MCF 10A (cell line): ENCODE results near the gene AIG1. TPM values are rescaled to one million over a fixed set of nuclear protein-coding genes. Genes with fewer than 3 reads are reported as not detected.

ENCODE experiments used
- BruUV-seq: library from RNA; stranded (reverse); fragments of 400-500 nt; replicated peaks from 2 replicates; lab custom pipeline; 2021; lab: Mats Ljungman, UMichigan
- CTCF ChIA-PET: fragments of 300-600 bp; sonication (Branson Sonifier 250); formaldehyde crosslinking; extraction: SDS; loops from one replicate; lab custom pipeline; 2021; ENCODE audit warnings: antibody characterized with exemption, inconsistent platforms; lab: Yijun Ruan, JAX
- POLR2A ChIA-PET: fragments of 300-600, 350-650 bp; sonication (Branson Sonifier 250); formaldehyde crosslinking; extraction: SDS; loops from one replicate; lab custom pipeline; 2020; ENCODE audit warnings: antibody characterized with exemption, inconsistent platforms; lab: Yijun Ruan, JAX
- DNase-seq: peaks from one replicate; pipeline ENCODE4 v3.0.0-alpha.2; 2018; ENCODE audit not compliant: unreplicated experiment
- H3K27ac Mint-ChIP-seq: one replicate; pipeline ENCODE4 v1.8.0; 2022; ENCODE audit warnings: mild to moderate bottlenecking, low read depth, mixed read lengths; ENCODE audit not compliant: unreplicated experiment
- H3K27me3 Mint-ChIP-seq: one replicate; pipeline ENCODE4 v1.8.0; 2022; ENCODE audit warnings: mixed read lengths; ENCODE audit not compliant: insufficient read depth, unreplicated experiment
- H3K36me3 Mint-ChIP-seq: one replicate; pipeline ENCODE4 v1.8.0; 2022; ENCODE audit warnings: mild to moderate bottlenecking, moderate library complexity, mixed read lengths; ENCODE audit not compliant: insufficient read depth, unreplicated experiment
- H3K4me1 Mint-ChIP-seq: one replicate; pipeline ENCODE4 v1.8.0; 2022; ENCODE audit warnings: mixed read lengths; ENCODE audit not compliant: insufficient read depth, unreplicated experiment
- H3K4me3 Mint-ChIP-seq: one replicate; pipeline ENCODE4 v1.8.0; 2022; ENCODE audit warnings: mild to moderate bottlenecking, moderate library complexity, mixed read lengths; ENCODE audit not compliant: unreplicated experiment
- H3K9me3 Mint-ChIP-seq: one replicate; pipeline ENCODE4 v1.8.0; 2022; ENCODE audit warnings: mixed read lengths; ENCODE audit not compliant: unreplicated experiment
- CTCF ChIP-seq: fragments of 200-600 bp; IDR thresholded peaks from one replicate; pipeline ENCODE4 v1.8.0; 2022; ENCODE audit warnings: antibody characterized with exemption, mild to moderate bottlenecking; ENCODE audit not compliant: unreplicated experiment
- intact Hi-C: fragments of 100-400 bp; cut with micrococcal nuclease; formaldehyde crosslinking; loops from 2 replicates; pipeline ENCODE4 v1.14.1; 2022
- total RNA-seq: library from RNA; stranded (reverse); gene quantifications from 2 replicates; pipeline ENCODE4 v1.2.3, GENCODE V29; 2022

AIG1 gene
- total RNA-seq, 1 experiment from 2014 or later, result 106 TPM

GRCh38 chr6:143130928-143131327 lies 70.2 kb downstream of the AIG1 start:
- no TSS peak for BruUV-seq
- peaks cover 11% of the 10 kb centered on the region for H3K4me1 Mint-ChIP-seq

DNA sequence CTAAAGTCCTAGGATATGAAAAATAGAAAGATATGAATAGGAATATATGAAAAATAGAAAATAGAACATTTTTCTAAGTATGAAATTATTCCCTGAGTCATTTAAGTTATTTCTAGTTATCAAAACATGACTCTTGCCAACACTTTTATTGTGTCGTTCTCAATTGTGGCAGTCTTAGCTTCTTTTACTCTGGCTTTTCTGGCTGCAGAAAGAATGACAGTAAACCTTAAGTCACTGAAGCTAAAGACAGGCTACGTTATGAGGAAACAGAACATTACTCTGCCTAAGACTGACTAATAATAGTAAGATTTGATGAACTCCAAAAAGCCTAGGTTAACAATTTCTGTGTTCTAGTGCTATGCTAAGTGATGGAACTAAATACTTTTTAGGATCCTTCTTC lies 74.6 kb downstream of the AIG1 start:
- H3K36me3 Mint-ChIP-seq, result peaks cover 47% of the 10 kb centered on the region
- intact Hi-C loops, result no loop called here
- H3K27ac Mint-ChIP-seq, result peak overlapping the region; percentile 9
- H3K4me3 Mint-ChIP-seq, result no peak overlapping the region
- POLR2A ChIA-PET, result interaction anchor here (0.6 kb wide), 1 partner anchor 229 kb away, joined by 3 read pairs; no protein-coding TSS in a partner anchor
- no TSS peak for BruUV-seq
- TF ChIP-seq CTCF, result no peak
- peak; percentile 4 for DNase-seq
- CTCF ChIA-PET, result no interaction called here
- peaks cover 17% of the 10 kb centered on the region for H3K4me1 Mint-ChIP-seq
- no peaks in the 10 kb centered on the region for H3K27me3 Mint-ChIP-seq
- H3K9me3 Mint-ChIP-seq, result peaks cover 6% of the 10 kb centered on the region

More at GRCh38 chr6:143130928-143131327, 70.2 kb downstream of the AIG1 start:
- no peak for DNase-seq
- intact Hi-C loops, result no loop called here
- Mint-ChIP-seq H3K4me3 (no peak overlapping the region), H3K27ac (no peak overlapping the region), H3K27me3 (no peaks in the 10 kb centered on the region), H3K9me3 (peaks cover 13% of the 10 kb centered on the region), H3K36me3 (peaks cover 27% of the 10 kb centered on the region)
- POLR2A ChIA-PET, result interaction anchor here (0.7 kb wide), 1 partner anchor 444 kb away, joined by 4 read pairs; no protein-coding TSS in a partner anchor
- no peak for TF ChIP-seq CTCF
- CTCF ChIA-PET, result interaction anchor here (0.6 kb wide), 1 partner anchor 19 kb away, joined by 5 read pairs; no protein-coding TSS in a partner anchor

GRCh38 chr6:143135797-143136561 lies 75.3 kb downstream of the AIG1 start:
- TF ChIP-seq CTCF, result no peak
- BruUV-seq, result no TSS peak
- Mint-ChIP-seq H3K36me3 (peaks cover 46% of the 10 kb centered on the region), H3K27me3 (no peaks in the 10 kb centered on the region), H3K4me3 (no peak overlapping the region), H3K9me3 (peaks cover 6% of the 10 kb centered on the region), H3K4me1 (peaks cover 17% of the 10 kb centered on the region), H3K27ac (peak overlapping the region; percentile 9)
- CTCF ChIA-PET, result interaction anchor here (0.8 kb wide), 1 partner anchor 19 kb away, joined by 3 read pairs; no protein-coding TSS in a partner anchor
- intact Hi-C loops, result no loop called here
- DNase-seq, result no peak
- POLR2A ChIA-PET, result interaction anchor here (1.2 kb wide), 1 partner anchor 8 kb away, joined by 3 read pairs; no protein-coding TSS in a partner anchor

GRCh38 chr6:143136647-143137046 lies 76.0 kb downstream of the AIG1 start:
- H3K27me3 Mint-ChIP-seq, result no peaks in the 10 kb centered on the region
- no peak overlapping the region for H3K27ac Mint-ChIP-seq
- peaks cover 17% of the 10 kb centered on the region for H3K4me1 Mint-ChIP-seq
- no TSS peak for BruUV-seq
- ChIA-PET POLR2A (interaction anchor here (1.2 kb wide), 1 partner anchor 9 kb away, joined by 3 read pairs; no protein-coding TSS in a partner anchor), CTCF (interaction anchor here (0.8 kb wide), 1 partner anchor 19 kb away, joined by 3 read pairs; no protein-coding TSS in a partner anchor)
- intact Hi-C loops, result no loop called here
- no peak overlapping the region for H3K4me3 Mint-ChIP-seq
- peaks cover 6% of the 10 kb centered on the region for H3K9me3 Mint-ChIP-seq
- peaks cover 43% of the 10 kb centered on the region for H3K36me3 Mint-ChIP-seq
- no peak for TF ChIP-seq CTCF
- no peak for DNase-seq
